HCT116 (cell line): ENCODE results near the gene MIPEP. TPM values are rescaled to one million over a fixed set of nuclear protein-coding genes. Genes with fewer than 3 reads are reported as not detected.

Experiments
- ATAC-seq: fragments of 200-7000 bp; cut with Tn5 transposase; 2 replicates; pipeline ENCODE4 v1.9.1; 2020; ENCODE audit warnings: mild to moderate bottlenecking, moderate library complexity
- BruUV-seq: library from RNA; stranded (reverse); fragments of 400-500 nt; replicated peaks from 2 replicates; lab custom pipeline; 2021; lab: Mats Ljungman, UMichigan
- CTCF ChIA-PET: fragments of 300-600 bp; sonication (Branson Sonifier 250); formaldehyde crosslinking; loops from one replicate; lab custom pipeline; 2021; ENCODE audit warnings: antibody characterized with exemption; lab: Charles Lee
- POLR2A ChIA-PET: fragments of 300-600, 350-600 bp; sonication (Branson Sonifier 250); formaldehyde crosslinking; loops from one replicate; lab custom pipeline; 2021; ENCODE audit warnings: antibody characterized with exemption; lab: Charles Lee
- RAD21 ChIA-PET, 2 experiments: fragments of 300-600 bp; sonication (Branson Sonifier 250); formaldehyde crosslinking; loops; one replicate each; lab custom pipeline; 2023; ENCODE audit warnings: low total read pairs in 2 of 2; ENCODE audit not compliant: uncharacterized antibody in 2 of 2, unreplicated experiment in 2 of 2, low non-redundant PET in 1 of 2; lab: Charles Lee
- DNase-seq: peaks from one replicate; pipeline ENCODE4 v3.0.0-alpha.2; 2010; ENCODE audit warnings: low read depth, low spot score
- H2AFZ ChIP-seq: fragments of 200-600 bp; shearing (Covaris generic), sonication (generic); 2 replicates; pipeline ENCODE4 v1.6.1; 2017; ENCODE audit warnings: low read depth, mixed run types, mixed read lengths, antibody characterized with exemption, low read length; ENCODE audit not compliant: poor library complexity, severe bottlenecking
- H3K27ac ChIP-seq: 2 replicates; pipeline ENCODE4 v1.5.1; 2012; ENCODE audit warnings: low read depth, low read length
- H3K27me3 ChIP-seq: fragments of 200-600 bp; sonication (generic); 2 replicates; pipeline ENCODE4 v1.6.1; 2016; ENCODE audit warnings: mixed run types, low read length, mixed read lengths; ENCODE audit not compliant: insufficient read depth
- H3K36me3 ChIP-seq, 2 experiments: fragments of 200-500 bp in 1 of 2; fragments of 200-600 bp in 1 of 2; sonication (Bioruptor generic) in 1 of 2; sonication (generic) in 1 of 2; 2 replicates each; pipeline versions ENCODE4 v1.5.1 to v1.6.1; 2014 to 2016; ENCODE audit warnings: low read length in 2 of 2, inconsistent platforms in 1 of 2, mixed read lengths in 1 of 2, mixed run types in 1 of 2; ENCODE audit not compliant: insufficient read depth in 2 of 2, control insufficient read depth in 1 of 2
- H3K4me1 ChIP-seq, 2 experiments: fragments of 200-600 bp in 1 of 2; sonication (generic) in 1 of 2; 2 replicates each; pipeline versions ENCODE4 v1.5.1 to v1.6.1; 2012 to 2017; ENCODE audit warnings: low read length in 2 of 2, inconsistent platforms in 1 of 2, mild to moderate bottlenecking in 1 of 2, mixed read lengths in 1 of 2, mixed run types in 1 of 2, moderate library complexity in 1 of 2; ENCODE audit not compliant: insufficient read depth in 2 of 2, control insufficient read depth in 1 of 2
- H3K4me2 ChIP-seq: fragments of 200-600 bp; sonication (generic); 2 replicates; pipeline ENCODE4 v1.6.1; 2017; ENCODE audit warnings: mixed run types, low read length, mixed read lengths
- H3K4me3 ChIP-seq, 2 experiments: fragments of 200-600 bp in 1 of 2; sonication (generic) in 1 of 2; replicated peaks in 1 of 2; 2 replicates each; pipeline ENCODE4 v1.5.1; 2011 to 2016; ENCODE audit warnings: low read length in 2 of 2, control low read depth in 1 of 2, low read depth in 1 of 2, mild to moderate bottlenecking in 1 of 2, mixed read lengths in 1 of 2, mixed run types in 1 of 2
- H3K79me2 ChIP-seq: fragments of 200-600 bp; sonication (generic); 2 replicates; pipeline ENCODE4 v1.6.1; 2017; ENCODE audit warnings: mild to moderate bottlenecking, mixed run types, low read length, moderate library complexity, mixed read lengths; ENCODE audit not compliant: insufficient read depth
- H3K9ac ChIP-seq: fragments of 200-600 bp; sonication (generic); 2 replicates; pipeline ENCODE4 v1.6.1; 2016; ENCODE audit warnings: low read length, mixed read lengths
- H3K9me2 ChIP-seq: fragments of 200-600 bp; sonication (generic), shearing (Covaris generic); 2 replicates; pipeline ENCODE4 v1.6.1; 2017; ENCODE audit warnings: mixed run types, mild to moderate bottlenecking, moderate library complexity; ENCODE audit not compliant: insufficient read depth
- H3K9me3 ChIP-seq, 2 experiments: fragments of 200-500 bp in 1 of 2; fragments of 200-600 bp in 1 of 2; sonication (Bioruptor generic) in 1 of 2; sonication (generic) in 1 of 2; 2 replicates each; pipeline ENCODE4 v1.6.1; 2014 to 2017; ENCODE audit warnings: low read length in 2 of 2, mixed read lengths in 2 of 2, inconsistent platforms in 1 of 2, low read depth in 1 of 2, mild to moderate bottlenecking in 1 of 2, mixed run types in 1 of 2, moderate library complexity in 1 of 2; ENCODE audit not compliant: control insufficient read depth in 1 of 2, insufficient read depth in 1 of 2
- H4K20me1 ChIP-seq: fragments of 200-600 bp; sonication (generic), shearing (Covaris generic); 2 replicates; pipeline ENCODE4 v1.6.1; 2017; ENCODE audit warnings: mixed run types, mild to moderate bottlenecking, moderate library complexity; ENCODE audit not compliant: insufficient read depth
- CBX3 ChIP-seq: IDR thresholded peaks from 2 replicates; pipeline ENCODE4 v1.6.1; 2012; ENCODE audit warnings: low read depth
- CEBPB ChIP-seq: IDR thresholded peaks from 2 replicates; pipeline ENCODE4 v1.6.1; 2012; ENCODE audit warnings: low read depth
- EZH2 ChIP-seq: fragments of 200-600 bp; sonication (generic); IDR thresholded peaks from 2 replicates; pipeline ENCODE4 v1.6.1; 2017; ENCODE audit warnings: antibody characterized with exemption, mixed run types
- EZH2phosphoT487 ChIP-seq: fragments of 200-600 bp; IDR thresholded peaks from 2 replicates; pipeline ENCODE4 v1.6.1; 2018; ENCODE audit warnings: antibody characterized with exemption, borderline replicate concordance
- REST ChIP-seq: IDR thresholded peaks from 2 replicates; pipeline ENCODE4 v1.6.1; 2012; ENCODE audit warnings: low read depth
- SIN3A ChIP-seq: IDR thresholded peaks from 2 replicates; pipeline ENCODE4 v1.6.1; 2012; ENCODE audit warnings: low read depth
- SRF ChIP-seq: IDR thresholded peaks from 2 replicates; pipeline ENCODE4 v1.6.1; 2012; ENCODE audit warnings: low read depth
- TCF7L2 ChIP-seq: IDR thresholded peaks from 2 replicates; pipeline ENCODE4 v1.7.0; 2011; ENCODE audit warnings: borderline replicate concordance, inconsistent platforms; ENCODE audit not compliant: insufficient read depth, insufficient read length; ENCODE audit errors: extremely low read depth
- YY1 ChIP-seq: IDR thresholded peaks from 2 replicates; pipeline ENCODE4 v1.6.1; 2011; ENCODE audit warnings: low read length, low read depth, moderate library complexity, mild to moderate bottlenecking; ENCODE audit not compliant: insufficient replicate concordance; ENCODE audit errors: extremely low read depth
- ZNF274 ChIP-seq: fragments of 200-500 bp; sonication (Bioruptor generic); IDR thresholded peaks from 2 replicates; pipeline ENCODE4 v1.6.1; 2014; ENCODE audit warnings: mild to moderate bottlenecking, low read depth, low read length, inconsistent platforms
- intact Hi-C: fragments of 100-400 bp; cut with micrococcal nuclease; formaldehyde crosslinking; loops from 2 replicates; pipeline ENCODE4 v1.10.0; 2022
- total RNA-seq: library from RNA; stranded (reverse); gene quantifications from one replicate; pipeline ENCODE4 v1.2.1, GENCODE V29; 2021; ENCODE audit not compliant: unreplicated experiment
- TF ChIP-seq, protein P1 (sequence below): IDR thresholded peaks from 2 replicates; pipeline ENCODE4 v1.6.1; 2012
- TF ChIP-seq, protein P2 (sequence below), 3 experiments: fragments of 200-600 bp in 1 of 3; sonication (generic) in 1 of 3; IDR thresholded peaks in 2 of 3; conservative IDR thresholded peaks in 1 of 3; 2 replicates each; pipeline ENCODE4 v1.5.1; 2012 to 2017; ENCODE audit warnings: low read depth in 2 of 3, low read length in 2 of 3, antibody characterized with exemption in 1 of 3, borderline replicate concordance in 1 of 3, control low read depth in 1 of 3, mild to moderate bottlenecking in 1 of 3, mixed read lengths in 1 of 3, mixed run types in 1 of 3, moderate library complexity in 1 of 3; ENCODE audit not compliant: insufficient read depth in 1 of 3

Gene MIPEP
- total RNA-seq, 1 experiment from 2014 or later = 33.3 TPM

- Histone ChIP-seq H3K9me2 (no peaks in the 10 kb centered on the region), H2AFZ (no peak overlapping the region), H3K4me2 (no peak overlapping the region), H3K9me3 (no peaks in the 10 kb centered on the region), H3K27me3 (no peaks in the 10 kb centered on the region), H3K79me2 (no peaks in the 10 kb centered on the region), H4K20me1 (no peaks in the 10 kb centered on the region), H3K4me1 (peaks cover 3 to 19% of the 10 kb centered on the region in 2 experiments; a peak in 2 of 4 replicates), H3K36me3 (no peaks in the 10 kb centered on the region; a peak in 1 of 4 replicates), H3K4me3 (no peak overlapping the region), H3K27ac (no peak overlapping the region), H3K9ac (no peak overlapping the region)
- DNase-seq (no peak), ATAC-seq (no peak)
- POLR2A ChIA-PET = no interaction called here
- CTCF ChIA-PET = no interaction called here
- intact Hi-C loops = no loop called here
- TF ChIP-seq ZNF274 (no peak), YY1 (no peak), EZH2 (no peak), SRF (no peak), CBX3 (no peak), CEBPB (no peak), SIN3A (no peak), EZH2phosphoT487 (no peak), REST (no peak), TCF7L2 (no peak)
- TF ChIP-seq, protein P1, sequence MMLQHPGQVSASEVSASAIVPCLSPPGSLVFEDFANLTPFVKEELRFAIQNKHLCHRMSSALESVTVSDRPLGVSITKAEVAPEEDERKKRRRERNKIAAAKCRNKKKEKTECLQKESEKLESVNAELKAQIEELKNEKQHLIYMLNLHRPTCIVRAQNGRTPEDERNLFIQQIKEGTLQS = no peak
- TF ChIP-seq, protein P2, sequence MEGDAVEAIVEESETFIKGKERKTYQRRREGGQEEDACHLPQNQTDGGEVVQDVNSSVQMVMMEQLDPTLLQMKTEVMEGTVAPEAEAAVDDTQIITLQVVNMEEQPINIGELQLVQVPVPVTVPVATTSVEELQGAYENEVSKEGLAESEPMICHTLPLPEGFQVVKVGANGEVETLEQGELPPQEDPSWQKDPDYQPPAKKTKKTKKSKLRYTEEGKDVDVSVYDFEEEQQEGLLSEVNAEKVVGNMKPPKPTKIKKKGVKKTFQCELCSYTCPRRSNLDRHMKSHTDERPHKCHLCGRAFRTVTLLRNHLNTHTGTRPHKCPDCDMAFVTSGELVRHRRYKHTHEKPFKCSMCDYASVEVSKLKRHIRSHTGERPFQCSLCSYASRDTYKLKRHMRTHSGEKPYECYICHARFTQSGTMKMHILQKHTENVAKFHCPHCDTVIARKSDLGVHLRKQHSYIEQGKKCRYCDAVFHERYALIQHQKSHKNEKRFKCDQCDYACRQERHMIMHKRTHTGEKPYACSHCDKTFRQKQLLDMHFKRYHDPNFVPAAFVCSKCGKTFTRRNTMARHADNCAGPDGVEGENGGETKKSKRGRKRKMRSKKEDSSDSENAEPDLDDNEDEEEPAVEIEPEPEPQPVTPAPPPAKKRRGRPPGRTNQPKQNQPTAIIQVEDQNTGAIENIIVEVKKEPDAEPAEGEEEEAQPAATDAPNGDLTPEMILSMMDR (IDR thresholded peaks at IDR 0.05 in 2 of 3, conservative IDR thresholded peaks at IDR 0.05 in 1 of 3; ENCODE audit: borderline replicate concordance in 1 of 3, insufficient read depth in 1 of 3, low read depth in 2 of 3, low read length in 2 of 3) = no peak
- RAD21 ChIA-PET = no interaction called here
- no TSS peak for BruUV-seq
Measured at GRCh38 chr13:23793711-23794110, 95.5 kb downstream of the MIPEP start.
